NCI-H2171 (cell line): ENCODE results near the gene PLB1.

Experiments
- DNase-seq: peaks from one replicate; lab custom pipeline; 2025; lab: John Stamatoyannopoulos, UW

The PLB1 gene

DNA sequence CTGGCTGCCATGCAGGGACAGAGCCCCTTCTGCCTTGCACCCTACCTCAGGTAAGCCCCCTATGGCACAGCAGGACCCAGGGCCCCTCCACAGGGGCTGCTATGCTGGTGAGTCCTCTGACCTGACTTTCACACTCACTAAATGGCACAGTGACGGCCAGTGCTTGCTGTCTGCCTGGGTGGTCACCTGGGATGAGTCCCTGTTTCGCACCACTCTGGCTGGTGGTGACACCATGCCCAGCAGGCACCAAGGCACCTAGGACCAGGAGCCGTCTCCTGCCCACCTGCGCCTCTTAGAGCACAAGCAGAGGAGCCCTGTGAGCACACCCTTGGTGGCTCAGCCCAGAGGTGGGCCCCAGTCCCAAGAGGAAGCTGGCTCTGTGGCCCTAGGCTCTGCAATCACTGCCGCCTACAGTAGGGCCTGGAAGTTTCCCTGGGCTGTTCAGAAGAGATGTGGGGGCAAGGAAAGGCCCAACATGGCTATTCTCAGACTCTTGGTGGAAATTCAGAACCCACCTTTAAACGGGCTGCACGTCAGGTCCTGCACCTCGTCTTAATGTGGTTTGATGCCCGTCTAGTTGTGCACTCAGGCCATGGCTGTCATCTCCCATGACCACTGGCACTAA lies 96.0 kb downstream of the PLB1 start:
- DNase-seq = no peak

DNA sequence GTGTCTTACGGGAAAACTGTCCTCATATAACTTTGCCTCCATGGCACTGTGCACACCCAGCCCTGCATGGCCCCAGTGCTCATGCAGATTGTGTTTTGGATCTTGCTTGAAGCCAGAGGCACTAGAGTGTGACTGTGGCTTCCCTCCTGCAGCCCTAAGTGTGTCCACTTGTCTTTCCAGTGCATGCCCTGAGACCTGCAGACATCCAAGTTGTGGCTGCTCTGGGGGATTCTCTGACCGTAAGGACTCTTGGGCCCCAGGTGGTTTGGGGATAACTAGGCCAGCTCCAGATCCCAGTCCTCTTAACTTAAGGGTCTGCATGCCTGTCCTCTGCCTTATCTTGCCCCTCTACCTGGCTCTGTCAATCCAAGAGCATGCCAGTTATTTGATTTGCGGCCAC lies 96.6 kb downstream of the PLB1 start:
- DNase-seq = no peak

DNA sequence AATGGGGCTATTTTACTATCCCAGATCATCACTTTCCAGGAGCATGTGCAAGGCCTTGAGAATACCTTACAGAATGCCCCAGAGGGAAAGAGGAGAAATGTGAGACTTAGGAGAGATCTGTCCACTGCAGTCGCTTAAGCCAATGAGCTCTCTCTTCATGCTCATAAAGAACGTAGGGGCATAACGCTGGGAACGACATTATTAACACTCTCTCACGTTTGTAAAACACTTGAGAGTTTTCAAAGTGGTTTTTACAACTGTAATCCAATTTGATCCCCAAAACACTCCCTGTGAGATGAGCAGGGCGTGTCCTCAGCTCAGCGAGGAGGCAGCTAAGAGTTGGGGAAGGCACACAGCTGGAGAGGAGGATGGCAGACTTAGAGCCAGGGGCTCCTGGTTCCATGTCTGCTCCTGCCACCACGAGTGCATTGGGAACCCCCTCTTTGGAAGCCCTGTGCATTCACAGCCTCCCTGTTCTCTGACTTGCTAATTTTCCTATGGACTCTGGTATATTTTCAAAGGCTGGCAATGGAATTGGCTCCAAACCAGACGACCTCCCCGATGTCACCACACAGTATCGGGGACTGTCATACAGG lies 97.4 kb downstream of the PLB1 start:
- no peak for DNase-seq

DNA sequence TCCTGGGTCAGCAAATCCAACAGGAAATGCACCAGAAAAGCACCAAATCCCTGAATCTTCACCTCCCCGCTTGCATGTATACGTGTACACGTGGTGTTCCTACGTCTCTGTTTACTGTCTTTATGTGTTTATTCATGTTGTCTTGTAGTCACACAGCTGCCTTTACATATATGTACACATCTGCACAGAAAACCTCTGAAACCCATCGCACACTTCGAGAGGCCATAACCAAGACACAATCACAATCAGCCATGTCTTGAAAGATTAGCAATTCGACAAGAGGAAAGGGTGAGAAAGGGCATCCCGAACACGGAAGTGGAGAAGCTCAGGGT lies 98.1 kb downstream of the PLB1 start:
- DNase-seq = no peak

DNA sequence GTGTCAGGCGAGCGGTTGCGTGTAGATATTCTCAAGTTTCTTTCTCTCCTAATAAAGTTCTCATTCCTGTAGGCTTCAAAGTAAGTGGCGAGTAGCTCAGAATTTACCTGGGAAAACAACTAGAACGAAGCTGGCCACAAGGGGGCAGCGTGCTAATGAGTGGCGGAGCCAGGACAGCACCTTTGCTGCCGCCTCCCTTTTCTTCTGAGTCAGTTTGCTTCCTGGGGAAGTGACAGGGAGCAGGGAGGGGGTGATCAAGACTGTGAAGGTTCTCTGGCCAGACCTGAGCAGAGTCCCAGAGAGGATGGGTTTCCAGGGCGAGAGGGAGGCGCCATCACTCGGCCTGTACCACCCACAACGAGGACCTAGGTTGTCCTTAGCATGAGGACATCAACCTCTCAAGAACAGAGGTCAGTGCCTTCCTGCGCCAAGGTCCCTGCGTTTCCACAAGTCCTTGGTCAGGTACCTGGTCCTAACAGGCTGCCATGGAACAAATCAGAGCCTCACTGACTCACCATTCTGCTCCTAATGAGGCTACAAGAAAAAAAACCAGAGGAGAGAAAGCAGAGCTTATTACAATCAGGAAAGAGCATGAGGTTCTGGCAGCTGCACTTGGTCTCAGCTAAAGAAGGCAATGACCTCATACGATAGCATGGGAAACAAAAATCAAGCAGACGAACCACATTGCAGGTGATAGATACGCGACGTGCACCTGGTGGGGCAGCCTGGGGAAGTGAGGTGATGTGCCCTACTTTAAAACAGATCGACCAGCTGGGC lies 98.7 kb downstream of the PLB1 start:
- peak; percentile 67 for DNase-seq

DNA sequence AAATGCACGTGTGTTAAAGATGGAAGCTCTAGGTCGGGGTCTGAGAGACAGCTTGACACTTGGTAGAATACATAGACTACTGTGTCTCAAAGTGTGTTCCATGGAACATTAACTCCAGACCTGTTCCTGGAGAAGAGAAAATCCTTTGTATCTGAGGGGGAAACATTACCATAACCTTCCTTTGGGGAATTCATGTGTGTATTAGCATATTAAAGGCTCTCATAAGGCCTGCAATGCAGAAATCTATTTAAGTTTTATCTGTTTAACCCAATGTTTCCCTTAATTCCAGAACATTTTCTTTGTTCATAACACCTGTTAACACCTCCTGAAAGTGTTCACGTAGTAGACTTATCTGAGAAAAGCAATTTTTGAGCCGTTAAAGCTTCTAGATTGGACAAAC lies 99.5 kb downstream of the PLB1 start:
- no peak for DNase-seq

DNA sequence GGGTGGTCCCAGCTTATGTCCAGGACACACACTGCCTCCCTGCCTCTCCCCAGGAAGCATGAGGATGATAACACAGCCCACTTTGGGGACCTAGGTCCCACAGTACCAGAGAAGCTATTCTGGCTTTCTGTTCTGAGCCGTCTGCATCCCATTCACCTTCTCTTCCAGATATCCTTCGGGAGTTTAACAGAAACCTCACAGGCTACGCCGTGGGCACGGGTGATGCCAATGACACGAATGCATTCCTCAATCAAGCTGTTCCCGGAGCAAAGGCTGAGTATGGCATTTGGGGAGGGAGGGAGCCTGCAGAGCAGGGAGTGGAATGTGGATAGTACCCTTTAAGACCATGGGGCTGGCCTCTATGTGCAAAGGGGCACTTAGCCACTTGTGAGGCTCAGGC lies 102.6 kb downstream of the PLB1 start:
- no peak for DNase-seq

DNA sequence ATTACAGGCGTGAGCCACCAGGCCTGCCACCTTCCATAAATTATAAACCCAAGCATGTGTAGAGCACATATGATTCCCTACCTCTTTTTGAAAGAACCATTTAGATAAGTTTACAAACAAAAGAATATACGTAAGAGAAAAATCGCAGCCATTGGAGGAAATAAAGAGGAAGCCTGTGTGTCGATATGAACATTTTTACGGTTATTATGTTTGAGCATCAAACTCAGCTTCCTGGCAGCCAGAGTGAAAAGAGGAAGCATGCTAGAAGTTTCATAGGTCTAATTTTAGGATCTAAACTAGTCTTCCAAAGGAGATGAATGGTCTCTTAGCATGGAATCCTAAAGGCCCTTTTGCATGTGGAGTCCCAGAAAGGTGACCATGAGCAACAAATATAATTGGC lies 104.3 kb downstream of the PLB1 start:
- DNase-seq = no peak

DNA sequence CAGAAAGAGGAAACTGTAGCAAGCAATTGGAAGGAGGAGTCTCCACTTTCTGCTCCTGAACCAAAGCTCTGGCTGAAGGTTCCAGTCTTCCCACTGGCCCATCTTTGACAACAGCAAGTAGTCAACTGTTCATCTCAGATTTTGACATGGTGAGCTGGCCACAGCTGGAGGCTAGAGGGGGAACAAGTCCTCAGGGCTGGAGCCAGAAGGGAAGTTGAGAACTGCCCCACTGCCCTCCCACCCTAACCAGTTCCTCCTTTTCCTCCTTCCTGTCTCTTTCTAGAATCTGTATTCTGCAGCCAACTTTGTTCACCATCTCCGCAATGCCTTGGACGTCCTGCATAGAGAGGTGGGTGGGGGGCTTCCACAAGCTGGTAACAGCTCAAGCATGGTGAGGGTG lies 105.8 kb downstream of the PLB1 start:
- no peak for DNase-seq

DNA sequence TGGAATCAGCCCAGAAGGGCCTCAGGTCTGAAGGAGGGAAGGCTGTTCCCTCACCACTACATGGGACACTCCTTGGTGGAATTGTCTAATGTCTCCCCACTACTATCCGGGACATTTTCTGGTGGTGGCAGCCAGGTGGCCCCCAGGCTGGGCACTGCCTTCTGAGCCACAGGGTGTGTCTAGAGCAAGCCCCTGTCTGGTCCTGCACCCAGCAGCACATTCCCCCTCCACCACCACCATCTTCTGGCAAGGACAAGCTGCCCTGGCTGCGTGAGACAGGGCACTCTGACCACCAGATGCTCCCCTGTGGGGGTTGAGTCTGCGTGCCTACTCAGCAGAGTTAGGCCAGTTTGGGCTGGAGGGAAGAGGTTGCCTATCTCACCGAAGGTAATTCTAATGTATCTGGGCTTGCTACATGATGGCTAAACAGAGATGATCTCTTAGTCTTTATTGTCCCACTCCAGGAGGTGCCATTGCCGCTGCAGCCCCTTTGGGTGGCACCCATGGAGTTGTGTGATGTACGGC lies 106.3 kb downstream of the PLB1 start:
- no peak for DNase-seq

DNA sequence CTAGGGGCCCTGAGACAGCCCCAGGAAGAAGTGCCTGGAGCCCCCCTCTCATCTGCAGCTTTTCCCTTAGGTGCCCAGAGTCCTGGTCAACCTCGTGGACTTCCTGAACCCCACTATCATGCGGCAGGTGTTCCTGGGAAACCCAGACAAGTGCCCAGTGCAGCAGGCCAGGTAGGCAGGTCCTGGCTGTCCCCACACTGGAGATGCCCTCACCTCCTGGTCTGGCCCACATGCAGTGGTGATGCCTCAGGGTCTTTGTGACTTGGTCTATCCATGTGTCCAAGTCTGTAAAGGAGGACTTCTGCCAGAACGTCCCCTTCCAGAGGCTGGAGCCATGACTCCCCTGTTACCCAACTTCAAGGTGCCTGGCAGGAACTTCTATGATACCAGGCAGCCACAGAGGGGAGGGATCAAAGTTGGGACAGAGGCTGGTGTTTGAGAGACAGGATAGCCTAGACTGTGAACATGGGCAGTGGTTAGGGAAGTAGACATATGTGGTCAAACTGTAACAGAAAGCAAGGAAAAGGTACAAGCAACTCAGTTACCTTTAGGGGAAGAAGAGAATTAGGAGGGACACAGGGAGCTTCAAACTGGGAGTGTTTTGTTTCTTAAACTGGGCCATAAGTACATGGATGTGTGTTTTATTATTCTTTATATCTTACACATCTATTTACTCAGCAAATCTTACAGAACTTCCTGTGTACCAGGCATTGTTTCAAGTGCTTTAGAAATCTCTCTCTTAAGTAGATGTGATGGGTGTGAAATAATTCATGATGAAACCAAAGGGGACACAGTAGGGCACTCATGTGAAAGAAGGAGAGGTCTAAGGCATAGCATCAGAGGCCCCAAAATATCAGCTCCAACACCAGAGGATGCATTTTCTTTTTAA lies 107.1 kb downstream of the PLB1 start:
- DNase-seq = no peak

DNA sequence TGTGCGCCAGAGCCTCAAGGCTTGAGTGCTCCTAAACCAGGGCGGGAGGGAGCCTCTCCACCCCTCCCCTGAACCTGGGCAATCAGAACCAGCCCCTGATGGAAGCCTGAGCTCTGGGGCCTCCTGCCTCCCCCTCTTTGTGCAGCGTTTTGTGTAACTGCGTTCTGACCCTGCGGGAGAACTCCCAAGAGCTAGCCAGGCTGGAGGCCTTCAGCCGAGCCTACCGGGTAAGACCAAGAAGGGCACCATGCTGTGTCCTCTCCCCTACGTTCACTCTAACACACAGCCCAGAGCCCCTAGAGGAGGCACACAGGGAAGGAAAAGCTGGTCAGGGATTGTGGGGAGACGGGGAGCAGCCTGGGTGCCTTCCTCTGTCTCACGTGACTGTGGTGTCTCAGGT lies 108.0 kb downstream of the PLB1 start:
- DNase-seq = no peak

DNA sequence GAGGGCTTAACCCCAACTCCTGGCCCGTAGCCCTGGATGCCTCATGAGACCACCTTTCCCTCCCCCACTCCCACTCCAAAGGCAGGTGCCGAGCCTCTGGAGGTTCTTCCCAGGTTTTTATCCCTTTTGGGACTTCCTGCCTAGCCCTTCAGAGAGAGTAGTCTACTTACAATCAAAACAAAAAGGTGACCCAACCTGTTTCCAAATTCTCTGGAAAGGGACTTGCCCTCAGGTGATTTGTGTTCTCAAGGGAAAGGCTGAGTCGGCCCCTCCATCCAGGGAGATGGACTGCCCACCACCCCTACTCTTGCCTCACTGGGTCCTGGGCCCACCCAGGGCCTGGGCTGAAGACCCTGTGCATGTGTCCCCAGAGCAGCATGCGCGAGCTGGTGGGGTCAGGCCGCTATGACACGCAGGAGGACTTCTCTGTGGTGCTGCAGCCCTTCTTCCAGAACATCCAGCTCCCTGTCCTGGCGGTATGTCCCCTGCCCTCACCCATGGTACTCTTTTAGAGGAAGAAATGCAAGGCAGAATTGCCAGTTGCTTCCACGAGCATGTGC lies 108.5 kb downstream of the PLB1 start:
- DNase-seq = no peak

DNA sequence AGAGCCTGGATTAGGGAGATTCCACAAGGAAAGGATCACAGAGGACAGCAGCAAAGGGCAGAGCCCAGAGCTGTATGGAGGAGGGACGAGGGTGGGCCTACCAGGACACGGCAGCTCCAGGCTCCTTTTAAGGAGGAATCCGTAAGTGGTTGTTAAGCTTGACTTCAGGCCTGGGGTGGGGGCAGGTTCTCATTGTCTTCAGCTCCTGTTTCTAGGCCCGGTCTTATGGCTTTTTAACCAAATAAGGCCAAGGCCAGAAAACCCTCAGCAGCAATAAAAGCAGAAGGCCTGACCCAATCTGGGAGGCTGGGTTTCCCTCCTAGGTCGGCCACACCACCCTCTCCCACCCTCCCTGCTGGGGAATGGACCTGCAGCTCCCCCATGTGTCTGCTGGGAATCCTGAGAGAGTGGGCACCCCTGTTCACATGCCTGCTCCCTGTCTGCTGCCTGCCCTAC lies 111.2 kb downstream of the PLB1 start:
- no peak for DNase-seq

DNA sequence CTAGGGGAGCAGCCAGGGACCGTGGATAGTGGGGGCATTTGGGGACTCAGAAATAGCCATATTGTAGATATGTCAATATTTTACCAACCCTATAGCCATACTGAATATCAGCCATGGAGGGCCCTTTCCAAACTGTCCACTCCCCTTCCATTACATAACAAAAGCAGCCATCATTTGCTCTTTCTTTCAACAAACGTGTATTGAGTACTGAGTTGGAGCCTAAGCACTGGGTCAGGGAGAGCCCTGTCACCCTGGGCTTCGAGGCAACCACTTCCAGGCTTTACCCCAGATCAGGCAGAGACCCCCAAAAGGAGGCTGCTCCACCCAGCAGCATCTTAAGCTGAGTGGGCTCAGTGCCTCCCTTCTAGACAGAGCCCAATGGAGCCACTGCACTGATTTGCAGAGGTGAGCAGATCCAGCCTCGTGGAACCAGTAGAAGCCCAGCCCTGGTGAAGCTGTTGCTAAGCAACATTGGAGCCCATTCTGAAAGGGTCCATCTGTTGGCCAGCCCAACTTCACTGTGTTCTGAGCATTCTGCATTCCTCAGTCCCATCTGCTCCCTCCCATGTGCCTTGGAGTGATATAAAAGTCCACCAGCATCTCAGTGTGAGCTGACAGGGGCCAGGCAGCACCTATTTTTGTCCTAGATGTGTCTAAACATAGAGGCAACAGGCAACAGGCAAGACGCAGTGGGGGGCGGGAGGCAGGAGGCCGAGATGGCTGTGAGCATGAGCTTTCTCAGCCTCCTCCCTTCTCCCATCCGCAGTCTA lies 112.1 kb downstream of the PLB1 start:
- DNase-seq = no peak

DNA sequence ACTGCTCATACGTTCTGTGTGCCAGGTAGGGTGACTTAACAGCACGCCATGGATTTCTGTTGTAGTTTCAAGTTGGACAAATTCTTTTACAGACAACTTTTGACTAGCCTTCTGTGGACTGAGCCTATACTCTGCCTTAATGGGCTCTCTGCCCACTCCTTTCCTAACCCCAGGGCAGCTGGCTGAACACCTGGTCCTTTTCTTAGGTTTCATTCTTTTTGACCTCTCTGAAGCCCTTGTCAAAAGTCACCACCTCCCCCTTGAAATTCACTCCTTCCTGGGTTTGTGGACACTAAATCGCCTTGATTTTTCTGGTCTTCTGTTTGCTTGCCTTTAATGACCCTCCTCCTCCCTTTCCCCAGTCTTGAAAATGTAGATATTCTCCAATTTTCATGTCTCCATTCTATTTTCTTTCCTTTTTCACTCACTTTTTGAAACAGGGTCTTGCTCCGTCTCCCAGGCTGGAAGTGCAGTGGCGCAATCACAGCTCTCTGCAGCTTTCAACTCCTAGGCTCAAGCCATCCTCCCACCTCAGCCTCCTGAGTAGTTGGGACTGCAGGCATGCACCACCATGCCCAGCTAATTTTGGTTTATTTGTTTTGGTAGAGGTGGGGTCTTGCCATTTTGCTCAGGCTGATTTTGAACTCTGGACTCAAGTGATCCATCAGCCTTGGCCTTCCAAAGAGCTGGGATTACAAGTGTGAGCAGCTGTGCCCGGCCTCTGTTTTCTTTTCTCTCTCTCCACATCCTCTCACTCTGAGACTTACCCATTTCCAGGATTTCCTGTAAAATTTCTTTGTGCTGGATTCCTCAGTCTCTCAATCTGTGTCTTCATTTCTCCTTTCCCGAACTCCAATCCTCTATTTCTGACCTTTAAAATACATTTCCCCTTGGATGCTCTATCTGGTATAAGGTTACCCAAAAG lies 112.9 kb downstream of the PLB1 start:
- no peak for DNase-seq

DNA sequence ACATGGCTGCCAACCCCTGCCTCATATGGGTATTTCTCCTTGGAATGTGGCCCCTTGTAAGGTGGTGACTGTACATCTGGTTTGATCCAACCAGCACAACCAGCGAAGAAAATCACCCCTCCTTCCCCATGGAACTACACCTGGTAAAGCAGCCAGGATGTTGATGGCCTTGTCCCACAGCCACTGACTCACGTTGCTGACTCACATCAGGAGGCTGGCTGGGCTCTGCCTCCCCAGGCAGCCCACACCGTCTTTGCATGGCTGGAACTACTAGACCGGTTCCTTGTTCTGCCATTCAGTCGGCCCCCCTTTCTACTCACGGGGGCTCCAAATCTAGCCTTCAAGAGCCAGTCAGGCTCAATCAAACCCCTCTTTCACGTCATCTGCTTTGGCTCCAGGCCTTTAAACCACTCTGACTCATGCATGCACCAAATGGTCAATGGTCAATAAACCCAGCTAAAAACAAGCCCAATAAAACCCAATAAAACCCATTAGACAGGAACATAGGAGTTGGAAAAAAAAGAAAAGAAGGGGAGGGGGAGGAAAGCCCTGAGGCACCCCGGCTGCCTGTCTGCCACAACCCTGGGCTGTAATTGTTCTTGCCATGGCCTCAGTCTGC lies 114.8 kb downstream of the PLB1 start:
- no peak for DNase-seq

DNA sequence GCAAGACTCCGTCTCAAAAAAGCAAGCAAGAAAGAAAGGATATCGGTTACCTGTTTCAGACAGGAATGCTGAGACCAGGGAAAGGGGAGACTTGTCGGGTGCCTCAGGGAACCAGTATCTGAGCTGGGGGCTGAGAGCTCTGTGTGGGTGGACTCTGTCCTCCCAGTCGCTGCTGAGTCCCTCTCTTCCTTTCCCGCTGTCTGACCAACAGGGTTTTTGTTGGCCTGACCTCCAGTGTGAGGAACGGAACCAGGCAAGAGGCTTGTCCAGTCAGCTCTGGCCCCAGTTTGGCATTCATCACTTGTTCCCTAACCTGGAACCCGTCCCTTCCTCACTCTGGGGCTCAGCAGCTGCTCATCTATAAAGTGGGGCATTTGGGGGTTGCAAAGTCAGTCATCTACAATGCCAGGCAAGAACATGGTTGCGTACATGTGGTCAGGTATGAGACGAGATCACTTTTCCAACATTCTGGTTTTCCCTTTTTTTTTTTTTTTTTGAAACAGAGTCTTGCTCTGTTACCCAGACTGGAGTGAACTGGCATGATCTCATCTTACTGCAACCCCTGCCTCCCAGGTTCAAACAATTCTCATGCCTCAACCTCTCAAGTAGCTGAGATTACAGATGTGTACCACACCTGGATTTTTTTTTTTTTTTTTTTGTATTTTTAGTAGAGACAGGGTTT lies 116.4 kb downstream of the PLB1 start:
- no peak for DNase-seq

DNA sequence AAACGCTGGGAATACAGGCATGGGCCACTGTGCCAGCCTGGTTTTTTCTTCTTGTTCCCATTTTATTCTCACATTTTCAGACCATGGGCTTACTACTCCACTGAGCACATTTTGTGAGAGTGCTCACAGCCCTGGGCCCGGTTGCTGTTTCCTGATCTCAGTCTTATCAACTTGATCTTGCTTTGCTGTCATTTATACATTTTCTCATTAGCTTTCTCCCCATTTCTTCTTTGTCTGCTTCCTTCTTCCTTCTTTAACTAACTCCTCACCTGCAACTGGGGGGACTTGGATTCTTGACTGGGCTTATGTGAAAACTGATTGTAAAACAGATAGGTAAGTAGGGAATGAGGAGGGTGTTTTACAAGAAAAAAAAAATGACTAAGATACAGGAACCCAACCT lies 117.3 kb downstream of the PLB1 start:
- no peak for DNase-seq
